Neuron (in vitro differentiated cells): Measurements from ENCODE around the gene NCAPD2.

Source experiments
- H2AFZ ChIP-seq: one replicate; pipeline ENCODE4 v1.6.1; 2013; ENCODE audit warnings: low read depth, mild to moderate bottlenecking, inconsistent platforms, low read length, moderate library complexity
- H3K27me3 ChIP-seq: one replicate; pipeline ENCODE4 v1.6.1; 2013; ENCODE audit warnings: low read length; ENCODE audit not compliant: insufficient read depth
- H3K36me3 ChIP-seq: one replicate; pipeline ENCODE4 v1.6.1; 2013; ENCODE audit warnings: low read length; ENCODE audit not compliant: insufficient read depth
- H3K4me1 ChIP-seq: one replicate; pipeline ENCODE4 v1.6.1; 2013; ENCODE audit warnings: low read length; ENCODE audit not compliant: insufficient read depth
- H3K4me3 ChIP-seq: 2 replicates; pipeline ENCODE4 v1.5.1; 2013; ENCODE audit warnings: mild to moderate bottlenecking, low read length, moderate library complexity
- H3K9me3 ChIP-seq: one replicate; pipeline ENCODE4 v1.6.1; 2013; ENCODE audit warnings: low read length

The NCAPD2 gene

GRCh38 chr12:6528539-6529235, 34.8 kb downstream of the NCAPD2 start:
- H3K36me3 ChIP-seq, result peaks cover 74% of the 10 kb centered on the region
- H3K9me3 ChIP-seq, result no peaks in the 10 kb centered on the region
- H3K4me3 ChIP-seq, result no peak overlapping the region
- H3K27me3 ChIP-seq, result no peaks in the 10 kb centered on the region
- no peak overlapping the region for H2AFZ ChIP-seq
- H3K4me1 ChIP-seq, result peaks cover 16% of the 10 kb centered on the region

GRCh38 chr12:6529291-6529737, 35.4 kb downstream of the NCAPD2 start:
- H3K36me3 ChIP-seq, result peaks cover 68% of the 10 kb centered on the region
- peaks cover 16% of the 10 kb centered on the region for H3K4me1 ChIP-seq

GRCh38 chr12:6530576-6531260, 36.8 kb downstream of the NCAPD2 start:
- Histone ChIP-seq H3K36me3 (peaks cover 62% of the 10 kb centered on the region), H3K4me1 (peaks cover 20% of the 10 kb centered on the region), H3K4me3 (no peak overlapping the region), H3K27me3 (no peaks in the 10 kb centered on the region), H2AFZ (no peak overlapping the region), H3K9me3 (no peaks in the 10 kb centered on the region)

More at GRCh38 chr12:6529291-6529737, 35.4 kb downstream of the NCAPD2 start:
- Histone ChIP-seq H3K4me3 (no peak overlapping the region), H3K27me3 (no peaks in the 10 kb centered on the region), H3K9me3 (no peaks in the 10 kb centered on the region), H2AFZ (no peak overlapping the region)

GRCh38 chr12:6532051-6532926, 38.4 kb downstream of the NCAPD2 start:
- no peak overlapping the region for H2AFZ ChIP-seq
- H3K27me3 ChIP-seq, result no peaks in the 10 kb centered on the region
- H3K9me3 ChIP-seq, result no peaks in the 10 kb centered on the region
- peaks cover 32% of the 10 kb centered on the region for H3K4me1 ChIP-seq
- H3K4me3 ChIP-seq, result peak overlapping the region; percentile 90
- H3K36me3 ChIP-seq, result peaks cover 62% of the 10 kb centered on the region

- H3K4me3 ChIP-seq, result peak overlapping the region; percentile 90
- peaks cover 57% of the 10 kb centered on the region for H3K36me3 ChIP-seq
- no peaks in the 10 kb centered on the region for H3K9me3 ChIP-seq
- H2AFZ ChIP-seq, result peak overlapping the region; percentile 69
- peaks cover 32% of the 10 kb centered on the region for H3K4me1 ChIP-seq
- no peaks in the 10 kb centered on the region for H3K27me3 ChIP-seq
These were observed 39.2 kb downstream of the NCAPD2 start for GRCh38 chr12:6532927-6533652.

- Histone ChIP-seq H3K9me3 (no peaks in the 10 kb centered on the region), H3K4me1 (peaks cover 32% of the 10 kb centered on the region), H2AFZ (peak overlapping the region; percentile 69), H3K27me3 (no peaks in the 10 kb centered on the region), H3K36me3 (peaks cover 57% of the 10 kb centered on the region), H3K4me3 (peak overlapping the region; percentile 90)
These were observed 39.7 kb downstream of the NCAPD2 start for GRCh38 chr12:6533653-6533922.

- Histone ChIP-seq H3K36me3 (peaks cover 55% of the 10 kb centered on the region), H3K9me3 (no peaks in the 10 kb centered on the region), H3K4me1 (peaks cover 32% of the 10 kb centered on the region), H3K4me3 (peak within 1 kb of the TSS; percentile 90), H2AFZ (peak within 1 kb of the TSS; percentile 69), H3K27me3 (no peaks in the 10 kb centered on the region)
These were observed 40.2 kb downstream of the NCAPD2 start, which contains the start of gene GAPDH for GRCh38 chr12:6533923-6534694. GAPDH (plus strand) TSS chr12:6534517; CDS start chr12:6534833, 316 bp downstream.

- H3K27me3 ChIP-seq, result no peaks in the 10 kb centered on the region
- H3K36me3 ChIP-seq, result peaks cover 50% of the 10 kb centered on the region
- H3K4me1 ChIP-seq, result peaks cover 32% of the 10 kb centered on the region
- H3K9me3 ChIP-seq, result no peaks in the 10 kb centered on the region
- H2AFZ ChIP-seq, result no peak overlapping the region
- peak overlapping the region; percentile 90 for H3K4me3 ChIP-seq
These were observed 40.7 kb downstream of the NCAPD2 start for GRCh38 chr12:6534695-6534944.

GRCh38 chr12:6534945-6535696, 41.2 kb downstream of the NCAPD2 start:
- Histone ChIP-seq H3K4me3 (peak overlapping the region; percentile 90), H3K9me3 (no peaks in the 10 kb centered on the region), H2AFZ (no peak overlapping the region), H3K36me3 (peaks cover 48% of the 10 kb centered on the region), H3K4me1 (peaks cover 32% of the 10 kb centered on the region), H3K27me3 (no peaks in the 10 kb centered on the region)

- Histone ChIP-seq H3K27me3 (no peaks in the 10 kb centered on the region), H2AFZ (no peak overlapping the region), H3K4me3 (peak overlapping the region; percentile 90), H3K36me3 (peaks cover 47% of the 10 kb centered on the region), H3K9me3 (no peaks in the 10 kb centered on the region), H3K4me1 (peaks cover 32% of the 10 kb centered on the region)
These were observed 41.7 kb downstream of the NCAPD2 start for GRCh38 chr12:6535697-6535946.

GRCh38 chr12:6535960-6536847, 42.3 kb downstream of the NCAPD2 start:
- no peaks in the 10 kb centered on the region for H3K27me3 ChIP-seq
- peaks cover 43% of the 10 kb centered on the region for H3K36me3 ChIP-seq
- peak overlapping the region; percentile 90 for H3K4me3 ChIP-seq
- H3K9me3 ChIP-seq, result no peaks in the 10 kb centered on the region
- peaks cover 32% of the 10 kb centered on the region for H3K4me1 ChIP-seq
- no peak overlapping the region for H2AFZ ChIP-seq
